Mammary epithelial cell (primary cell): ENCODE data around the gene PTGES3L.
A peak's percentile ranks its signal among the peaks of the same experiment; 100 is the strongest.

Experiments used
- CTCF ChIP-seq, 2 donors: IDR thresholded peaks in 1 of 2; conservative IDR thresholded peaks in 1 of 2; 2 replicates each; pipeline ENCODE4 v1.5.1; 2011 to 2012; ENCODE audit warnings: inconsistent platforms in 2 of 2, low read length in 2 of 2, mild to moderate bottlenecking in 2 of 2, control low read depth in 1 of 2, low read depth in 1 of 2; ENCODE audit not compliant: insufficient read depth in 1 of 2; ENCODE audit errors: extremely low read depth in 1 of 2
- EZH2 ChIP-seq: IDR thresholded peaks from 2 replicates; pipeline ENCODE4 v1.6.1; 2012; ENCODE audit warnings: low read length, inconsistent platforms, borderline replicate concordance

GRCh38 chr17:42979511-42980273, at the start of gene PTGES3L:
- TF ChIP-seq CTCF (conservative IDR thresholded peaks at IDR 0.05 in 1 of 2, IDR thresholded peaks at IDR 0.05 in 1 of 2; ENCODE audit: extremely low read depth in 1 of 2, insufficient read depth in 1 of 2, low read depth in 1 of 2, low read length in 2 of 2) = peak in 1 of 2 donors; percentile 0
- TF ChIP-seq EZH2 = no peak
